ENCODE measurements around the gene GOLPH3L. TPM values are rescaled to one million over a fixed set of nuclear protein-coding genes. Genes with fewer than 3 reads are reported as not detected.
A peak's percentile ranks its signal among the peaks of the same experiment; 100 is the strongest.

The GOLPH3L gene
- total and polyA plus RNA-seq, 2 of the 13 experiments (the other 11 are each of a cell fraction or from before 2014, with no cell fraction given): 8.2 to 12.8 TPM

- Histone ChIP-seq H3K4me1 (ENCODE audit: insufficient read depth, low read length) (peaks cover 38% of the 10 kb centered on the region), H3K4me2 (ENCODE audit: low read depth, low read length) (no peak overlapping the region), H4K20me1 (ENCODE audit: insufficient read depth, low read length) (no peaks in the 10 kb centered on the region), H3K27me3 (ENCODE audit: control insufficient read depth in 1 of 2, insufficient read depth in 2 of 2, low read length in 2 of 2) (no peaks in the 10 kb centered on the region), H3K4me3 (replicated peaks in 1 of 3; ENCODE audit: insufficient read depth in 1 of 3, low read depth in 2 of 3, low read length in 3 of 3) (no peak overlapping the region), H3K36me3 (replicated peaks in 1 of 2; ENCODE audit: control insufficient read depth in 1 of 2, insufficient read depth in 2 of 2, low read length in 2 of 2) (peaks cover 13 to 43% of the 10 kb centered on the region in 2 experiments), H3K9ac (ENCODE audit: insufficient read depth, low read depth, low read length) (no peak overlapping the region), H2AFZ (ENCODE audit: low read length) (no peak overlapping the region), H3K79me2 (ENCODE audit: insufficient read depth, low read length) (peaks cover 4% of the 10 kb centered on the region), H3K27ac (ENCODE audit: extremely low read length, insufficient read depth, low read length) (no peak overlapping the region), H3K9me3 (ENCODE audit: low read length) (no peaks in the 10 kb centered on the region)
- POLR2A ChIA-PET: interaction anchor here (0.8 to 4.5 kb wide), 9 partner anchors 8 to 60 kb away, joined by 3 to 40 read pairs (median 5); partner anchors contain the start of genes ENSA and MCL1
- intact Hi-C loops (cut with micrococcal nuclease; ENCODE audit: unreplicated experiment): loop anchor here (1.0 to 10.0 kb wide), 5 partner anchors 42 to 194 kb away; partner anchors contain the start of genes GOLPH3L and MCL1
- WGBS (ENCODE audit: low lambda C conversion rate): 100% methylated on average over 2 of the region's 2 CpGs
- FAIRE-seq: no peak
- TF ChIP-seq SOX13 (IDR thresholded peaks at IDR 0.05) (no peak), SOX13 (CRISPR knock-in tag; conservative IDR thresholded peaks at IDR 0.05 in 1 of 2, IDR thresholded peaks at IDR 0.05 in 1 of 2) (no peak), RBFOX2 (IDR thresholded peaks at IDR 0.05; ENCODE audit: low read depth, low read length) (0 out of 2 replicates have a peak, but pooled peaks have one; percentile 31)
- CTCF ChIA-PET (ENCODE audit: low intra/inter-chr PET ratio, low total read pairs): interaction anchor here (1.1 to 2.1 kb wide), 3 partner anchors 41 to 157 kb away, joined by 4 to 15 read pairs (median 5); partner anchors contain the start of gene MCL1
- DNase-seq (ENCODE audit: low spot score): no peak
- in situ Hi-C loops (cut with HindIII; ENCODE audit: extremely low pct_ligation_motif_present, low pct_unique_long_range_greater_than_20kb): no loop called here
- ATAC-seq: no peak
- BruUV-seq (replicated peaks): no TSS peak
These were observed 76.0 kb downstream of the GOLPH3L start for GRCh38 chr1:150620919-150621318.

GRCh38 chr1:150619576-150620509, 77.1 kb downstream of the GOLPH3L start:
- Histone ChIP-seq H2AFZ (ENCODE audit: low read length) (no peak overlapping the region), H3K9me3 (ENCODE audit: low read length) (no peaks in the 10 kb centered on the region), H3K79me2 (ENCODE audit: insufficient read depth, low read length) (no peaks in the 10 kb centered on the region), H3K9ac (ENCODE audit: insufficient read depth, low read depth, low read length) (no peak overlapping the region), H3K4me3 (replicated peaks in 1 of 3; ENCODE audit: insufficient read depth in 1 of 3, low read depth in 2 of 3, low read length in 3 of 3) (no peak overlapping the region), H3K27me3 (ENCODE audit: control insufficient read depth in 1 of 2, insufficient read depth in 2 of 2, low read length in 2 of 2) (no peaks in the 10 kb centered on the region), H4K20me1 (ENCODE audit: insufficient read depth, low read length) (no peaks in the 10 kb centered on the region), H3K36me3 (replicated peaks in 1 of 2; ENCODE audit: control insufficient read depth in 1 of 2, insufficient read depth in 2 of 2, low read length in 2 of 2) (peaks cover 11 to 38% of the 10 kb centered on the region in 2 experiments), H3K4me1 (ENCODE audit: insufficient read depth, low read length) (peaks cover 47% of the 10 kb centered on the region), H3K27ac (ENCODE audit: extremely low read length, insufficient read depth, low read length) (peak overlapping the region; percentile 6), H3K4me2 (ENCODE audit: low read depth, low read length) (no peak overlapping the region)
- intact Hi-C loops (cut with micrococcal nuclease; ENCODE audit: unreplicated experiment): loop anchor here (2.0 to 10.0 kb wide), 4 partner anchors 41 to 195 kb away; partner anchors contain the start of genes GOLPH3L and MCL1
- ATAC-seq: peak; percentile 57
- FAIRE-seq: no peak
- ChIA-PET CTCF (ENCODE audit: low intra/inter-chr PET ratio, low total read pairs) (interaction anchor here (1.1 to 1.2 kb wide), 2 partner anchors 59 kb away, joined by 3 read pairs; no protein-coding TSS in a partner anchor), POLR2A (interaction anchor here (0.8 to 4.5 kb wide), 8 partner anchors 8 to 59 kb away, joined by 3 to 40 read pairs (median 4); partner anchors contain the start of genes ENSA and MCL1)
- in situ Hi-C loops (cut with HindIII; ENCODE audit: extremely low pct_ligation_motif_present, low pct_unique_long_range_greater_than_20kb): no loop called here
- WGBS (ENCODE audit: low lambda C conversion rate): 79% methylated on average over 4 of the region's 4 CpGs
- no TSS peak for BruUV-seq (replicated peaks)
- no peak for DNase-seq (ENCODE audit: low spot score)
- 0 out of 2 replicates have a peak, but pooled peaks have one; percentile 11 for TF ChIP-seq CTCF (CRISPR knock-in tag; IDR thresholded peaks at IDR 0.05)
- no peak for TF ChIP-seq ZNF225 (CRISPR knock-in tag; IDR thresholded peaks at IDR 0.05)
- TF ChIP-seq ZNF589 (CRISPR knock-in tag; conservative IDR thresholded peaks at IDR 0.05): no peak
- TF ChIP-seq NONO (IDR thresholded peaks at IDR 0.05): no peak
- no peak for TF ChIP-seq NONO (CRISPR knock-in tag; conservative IDR thresholded peaks at IDR 0.05)
- no peak for TF ChIP-seq ZNF256 (CRISPR knock-in tag; conservative IDR thresholded peaks at IDR 0.05)
- TF ChIP-seq RAD21 (CRISPR knock-in tag; IDR thresholded peaks at IDR 0.05): no peak
- TF ChIP-seq RNF2 (conservative IDR thresholded peaks at IDR 0.05; ENCODE audit: low read depth): no peak
- TF ChIP-seq ZNF441 (CRISPR knock-in tag; IDR thresholded peaks at IDR 0.05; ENCODE audit: borderline replicate concordance): no peak
- no peak for TF ChIP-seq ATF2 (CRISPR knock-in tag; IDR thresholded peaks at IDR 0.05)
- no peak for TF ChIP-seq ARNTL (CRISPR knock-in tag; IDR thresholded peaks at IDR 0.05)
